DND-41 (cell line): ENCODE measurements around the gene S100A14.

ENCODE experiments used
- CTCF ChIP-seq: IDR thresholded peaks from 2 replicates; pipeline ENCODE4 v1.5.1; 2012; ENCODE audit warnings: borderline replicate concordance, low read length, moderate library complexity, mild to moderate bottlenecking; ENCODE audit not compliant: poor library complexity, severe bottlenecking; ENCODE audit errors: extremely low read depth
- EZH2 ChIP-seq: IDR thresholded peaks from 3 replicates; pipeline ENCODE4 v1.6.1; 2012; ENCODE audit warnings: borderline replicate concordance, low read depth, mild to moderate bottlenecking, moderate library complexity, low read length, inconsistent platforms; ENCODE audit not compliant: severe bottlenecking

DNA sequence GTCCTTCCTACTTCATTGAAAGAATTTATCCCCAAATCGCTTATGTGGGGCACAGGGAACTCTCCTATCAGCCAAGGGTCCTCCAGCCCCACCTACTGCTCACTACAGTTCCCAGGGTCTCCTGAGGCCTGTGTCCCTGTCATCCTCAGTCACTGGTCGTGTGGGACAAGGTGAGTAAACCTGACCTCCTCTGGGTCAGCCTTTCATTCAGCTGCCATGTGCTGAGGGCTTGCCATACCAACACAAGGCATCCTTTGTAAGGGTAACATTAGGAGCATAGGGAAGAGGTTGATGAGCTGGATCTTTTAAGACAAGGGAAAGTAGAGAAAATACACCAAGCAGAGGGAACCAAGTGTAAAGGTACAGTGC lies 31.2 kb upstream of the S100A14 start:
- TF ChIP-seq CTCF = peak; percentile 10
- no peak for TF ChIP-seq EZH2
